Endothelial cell (in vitro differentiated cells): ENCODE measurements around the gene LRRC10B. TPM values are rescaled to one million over a fixed set of nuclear protein-coding genes. Genes with fewer than 3 reads are reported as not detected.

Experiments
- DNase-seq: peaks from one replicate; pipeline ENCODE4 v3.0.0; 2021; ENCODE audit warnings: low spot score
- H3K27ac Mint-ChIP-seq: one replicate; pipeline ENCODE4 v1.8.0; 2021; ENCODE audit warnings: mixed read lengths, inconsistent platforms; ENCODE audit not compliant: unreplicated experiment
- H3K27me3 Mint-ChIP-seq: one replicate; pipeline ENCODE4 v1.8.0; 2021; ENCODE audit warnings: mild to moderate bottlenecking, moderate library complexity, mixed read lengths, inconsistent platforms; ENCODE audit not compliant: unreplicated experiment
- H3K36me3 Mint-ChIP-seq: one replicate; pipeline ENCODE4 v1.8.0; 2021; ENCODE audit warnings: mild to moderate bottlenecking, low read depth, mixed read lengths, inconsistent platforms; ENCODE audit not compliant: unreplicated experiment
- H3K4me1 Mint-ChIP-seq: one replicate; pipeline ENCODE4 v1.8.0; 2021; ENCODE audit warnings: mild to moderate bottlenecking, mixed read lengths, inconsistent platforms; ENCODE audit not compliant: unreplicated experiment
- H3K4me3 Mint-ChIP-seq: one replicate; pipeline ENCODE4 v1.8.0; 2021; ENCODE audit warnings: mild to moderate bottlenecking, mixed read lengths, inconsistent platforms; ENCODE audit not compliant: unreplicated experiment
- H3K9me3 Mint-ChIP-seq: one replicate; pipeline ENCODE4 v1.8.0; 2021; ENCODE audit warnings: mixed read lengths, inconsistent platforms; ENCODE audit not compliant: unreplicated experiment
- total RNA-seq: library from RNA; stranded (reverse); fragmentation: NEBNext Ultra II Directional; extraction: Animal tissue kit (Norgen Biotek cat#: 25700); gene quantifications from one replicate; pipeline ENCODE4 v1.2.1, GENCODE V29; 2021; ENCODE audit not compliant: unreplicated experiment
- TF ChIP-seq, protein P1 (sequence below): fragments of 200-600 bp; sonication (generic); IDR thresholded peaks from one replicate; pipeline ENCODE4 v1.5.0; 2021; ENCODE audit warnings: antibody characterized with exemption; ENCODE audit not compliant: unreplicated experiment

The LRRC10B gene
- total RNA-seq, 1 donor from 2014 or later: 0.13 TPM

DNA sequence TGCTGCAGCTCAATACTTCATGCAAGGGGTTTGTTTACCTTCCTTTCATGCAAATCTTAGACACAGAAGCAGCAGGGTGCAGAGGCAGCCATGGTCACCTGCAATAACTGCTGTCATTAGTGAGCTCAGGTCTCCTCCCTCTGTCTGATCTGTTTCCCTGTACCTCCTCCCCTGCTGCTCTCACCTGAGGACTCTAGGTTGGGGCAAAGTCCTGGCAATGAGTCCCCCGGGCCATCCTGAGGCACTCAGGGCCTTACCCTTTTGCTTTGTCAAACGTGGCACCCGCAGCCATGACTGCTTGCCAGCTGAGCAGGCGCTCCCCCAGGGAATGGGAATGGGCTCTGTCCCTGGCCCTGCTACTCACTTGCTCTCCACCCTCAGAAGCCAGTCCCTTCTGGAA, 3.9 kb downstream of the LRRC10B start:
- Mint-ChIP-seq H3K27me3 (peaks cover 16% of the 10 kb centered on the region), H3K4me1 (peaks cover 7% of the 10 kb centered on the region), H3K9me3 (no peaks in the 10 kb centered on the region), H3K36me3 (no peaks in the 10 kb centered on the region), H3K27ac (no peak overlapping the region), H3K4me3 (no peak overlapping the region)
- TF ChIP-seq, protein P1, sequence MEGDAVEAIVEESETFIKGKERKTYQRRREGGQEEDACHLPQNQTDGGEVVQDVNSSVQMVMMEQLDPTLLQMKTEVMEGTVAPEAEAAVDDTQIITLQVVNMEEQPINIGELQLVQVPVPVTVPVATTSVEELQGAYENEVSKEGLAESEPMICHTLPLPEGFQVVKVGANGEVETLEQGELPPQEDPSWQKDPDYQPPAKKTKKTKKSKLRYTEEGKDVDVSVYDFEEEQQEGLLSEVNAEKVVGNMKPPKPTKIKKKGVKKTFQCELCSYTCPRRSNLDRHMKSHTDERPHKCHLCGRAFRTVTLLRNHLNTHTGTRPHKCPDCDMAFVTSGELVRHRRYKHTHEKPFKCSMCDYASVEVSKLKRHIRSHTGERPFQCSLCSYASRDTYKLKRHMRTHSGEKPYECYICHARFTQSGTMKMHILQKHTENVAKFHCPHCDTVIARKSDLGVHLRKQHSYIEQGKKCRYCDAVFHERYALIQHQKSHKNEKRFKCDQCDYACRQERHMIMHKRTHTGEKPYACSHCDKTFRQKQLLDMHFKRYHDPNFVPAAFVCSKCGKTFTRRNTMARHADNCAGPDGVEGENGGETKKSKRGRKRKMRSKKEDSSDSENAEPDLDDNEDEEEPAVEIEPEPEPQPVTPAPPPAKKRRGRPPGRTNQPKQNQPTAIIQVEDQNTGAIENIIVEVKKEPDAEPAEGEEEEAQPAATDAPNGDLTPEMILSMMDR: no peak
- DNase-seq: no peak

DNA sequence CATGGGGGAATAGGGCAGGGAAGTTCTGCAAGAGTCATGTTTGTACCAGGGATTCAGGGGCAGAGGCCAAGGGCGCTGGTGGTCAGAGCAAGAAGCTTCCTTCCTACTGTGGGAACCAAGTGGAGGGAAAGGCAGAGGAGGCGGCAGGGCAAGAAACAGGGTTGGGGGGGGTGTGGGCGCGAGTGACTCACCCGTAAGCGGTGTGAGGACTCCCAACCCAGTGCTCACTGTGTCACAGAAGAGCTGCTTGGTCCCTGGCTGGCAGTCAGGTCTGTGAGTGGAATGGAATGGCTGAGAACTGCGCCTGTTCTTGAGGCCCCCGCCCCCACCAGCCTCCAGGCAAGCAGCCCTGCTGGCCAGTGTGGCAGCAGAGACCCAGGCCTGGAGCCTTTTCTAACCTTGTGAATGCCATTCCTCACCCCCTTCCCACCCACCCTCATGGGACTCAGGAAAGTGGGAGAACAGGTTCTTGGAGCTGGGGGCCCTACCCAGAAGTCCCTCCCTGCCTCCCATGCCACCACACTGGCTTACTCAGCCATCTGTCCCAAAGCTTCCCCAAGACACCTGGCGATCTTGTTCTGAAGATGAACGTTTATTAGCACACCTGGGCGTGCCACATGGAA, 4.7 kb downstream of the LRRC10B start:
- Mint-ChIP-seq H3K4me1 (peaks cover 3% of the 10 kb centered on the region), H3K36me3 (no peaks in the 10 kb centered on the region), H3K27me3 (peaks cover 10% of the 10 kb centered on the region)

GRCh38 chr11:61514050-61514917, 5.7 kb downstream of the LRRC10B start:
- H3K4me3 Mint-ChIP-seq: no peak overlapping the region
- peaks cover 9% of the 10 kb centered on the region for H3K27me3 Mint-ChIP-seq
- no peak for DNase-seq
- H3K36me3 Mint-ChIP-seq: no peaks in the 10 kb centered on the region
- H3K4me1 Mint-ChIP-seq: peaks cover 3% of the 10 kb centered on the region
- H3K9me3 Mint-ChIP-seq: no peaks in the 10 kb centered on the region
- TF ChIP-seq, protein P1: no peak
- no peak overlapping the region for H3K27ac Mint-ChIP-seq

More for the DNA sequence above, 4.7 kb downstream of the LRRC10B start:
- no peak for DNase-seq
- H3K9me3 Mint-ChIP-seq: no peaks in the 10 kb centered on the region
- H3K27ac Mint-ChIP-seq: no peak overlapping the region
- H3K4me3 Mint-ChIP-seq: no peak overlapping the region
- TF ChIP-seq, protein P1: no peak

GRCh38 chr11:61515686-61516085, 7.1 kb downstream of the LRRC10B start:
- H3K9me3 Mint-ChIP-seq: no peaks in the 10 kb centered on the region
- H3K4me1 Mint-ChIP-seq: peaks cover 3% of the 10 kb centered on the region
- no peak overlapping the region for H3K27ac Mint-ChIP-seq
- TF ChIP-seq, protein P1: no peak
- no peak overlapping the region for H3K4me3 Mint-ChIP-seq
- no peaks in the 10 kb centered on the region for H3K36me3 Mint-ChIP-seq
- peaks cover 7% of the 10 kb centered on the region for H3K27me3 Mint-ChIP-seq
- DNase-seq: no peak

GRCh38 chr11:61516191-61516590, 7.6 kb downstream of the LRRC10B start:
- H3K4me3 Mint-ChIP-seq: no peak overlapping the region
- TF ChIP-seq, protein P1: no peak
- no peaks in the 10 kb centered on the region for H3K9me3 Mint-ChIP-seq
- peaks cover 3% of the 10 kb centered on the region for H3K4me1 Mint-ChIP-seq
- no peaks in the 10 kb centered on the region for H3K36me3 Mint-ChIP-seq
- H3K27me3 Mint-ChIP-seq: peaks cover 4% of the 10 kb centered on the region
- DNase-seq: no peak
- no peak overlapping the region for H3K27ac Mint-ChIP-seq
